ENCODE results near the gene TXLNB. TPM values are rescaled to one million over a fixed set of nuclear protein-coding genes. Genes with fewer than 3 reads are reported as not detected.

TXLNB gene
- polyA plus RNA-seq (2011; rRNA removed) (0.88 and 1.3 TPM in 2 replicates), polyA minus RNA-seq (2011; rRNA and poly(A)+ RNA removed) (0.83 and 0.87 TPM in 2 replicates)

GRCh38 chr6:139291813-139292619 is at the start of gene TXLNB:
TSS of gene TXLNB (minus strand) at chr6:139291998. CDS start at chr6:139288899, 3,099 bp downstream.
- DNase-seq (ENCODE audit: low read depth, low spot score): peak; percentile 93
- Histone ChIP-seq H3K27ac (ENCODE audit: low read depth, low read length) (peak within 1 kb of the TSS; percentile 80), H3K9me3 (ENCODE audit: control insufficient read depth, insufficient read depth, low read length) (no peaks in the 10 kb centered on the region), H3K27me3 (ENCODE audit: control insufficient read depth, insufficient read depth, low read length) (no peaks in the 10 kb centered on the region), H3K4me3 (ENCODE audit: low read depth, low read length) (peak within 1 kb of the TSS; percentile 37)
- CTCF ChIA-PET: interaction anchor here (1.1 to 1.3 kb wide), 2 partner anchors 10 to 32 kb away, joined by 3 to 9 read pairs; no protein-coding TSS in a partner anchor
- TF ChIP-seq CTCF (IDR thresholded peaks at IDR 0.05; ENCODE audit: low read depth, low read length): no peak
- POLR2A ChIA-PET: interaction anchor here (1.6 to 1.7 kb wide), 2 partner anchors 17 to 52 kb away, joined by 4 to 9 read pairs; no protein-coding TSS in a partner anchor

GRCh38 chr6:139341060-139341459 is 49.3 kb upstream of the TXLNB start:
- H3K27ac ChIP-seq (ENCODE audit: low read depth, low read length): no peak overlapping the region
- DNase-seq (ENCODE audit: low read depth, low spot score): no peak
- CTCF ChIA-PET: no interaction called here
- H3K9me3 ChIP-seq (ENCODE audit: control insufficient read depth, insufficient read depth, low read length): peaks cover 6% of the 10 kb centered on the region; the same call in 1 of the 2 replicates
- POLR2A ChIA-PET: no interaction called here
- H3K4me3 ChIP-seq (ENCODE audit: low read depth, low read length): no peak overlapping the region
- H3K27me3 ChIP-seq (ENCODE audit: control insufficient read depth, insufficient read depth, low read length): no peaks in the 10 kb centered on the region
- TF ChIP-seq CTCF (IDR thresholded peaks at IDR 0.05; ENCODE audit: low read depth, low read length): no peak

- CTCF ChIA-PET: interaction anchor here (0.8 to 1.3 kb wide), 3 partner anchors 26 to 221 kb away, joined by 3 read pairs; no protein-coding TSS in a partner anchor
- peaks cover 6% of the 10 kb centered on the region; the same call in 1 of the 2 replicates for H3K9me3 ChIP-seq (ENCODE audit: control insufficient read depth, insufficient read depth, low read length)
- no peaks in the 10 kb centered on the region for H3K27me3 ChIP-seq (ENCODE audit: control insufficient read depth, insufficient read depth, low read length)
- no peak overlapping the region for H3K27ac ChIP-seq (ENCODE audit: low read depth, low read length)
- H3K4me3 ChIP-seq (ENCODE audit: low read depth, low read length): no peak overlapping the region
- POLR2A ChIA-PET: no interaction called here
- no peak for TF ChIP-seq CTCF (IDR thresholded peaks at IDR 0.05; ENCODE audit: low read depth, low read length)
- no peak for DNase-seq (ENCODE audit: low read depth, low spot score)
Observed at GRCh38 chr6:139338795-139339194, 47.0 kb upstream of the TXLNB start.

GRCh38 chr6:139337830-139338229 is 46.0 kb upstream of the TXLNB start:
- ChIA-PET CTCF (interaction anchor here (0.9 to 1.3 kb wide), 2 partner anchors 27 to 117 kb away, joined by 3 read pairs; no protein-coding TSS in a partner anchor), POLR2A (no interaction called here)
- DNase-seq (ENCODE audit: low read depth, low spot score): no peak
- TF ChIP-seq CTCF (IDR thresholded peaks at IDR 0.05; ENCODE audit: low read depth, low read length): no peak
- Histone ChIP-seq H3K9me3 (ENCODE audit: control insufficient read depth, insufficient read depth, low read length) (peaks cover under 1% of the 10 kb centered on the region; the same call in 1 of the 2 replicates), H3K27me3 (ENCODE audit: control insufficient read depth, insufficient read depth, low read length) (no peaks in the 10 kb centered on the region), H3K27ac (ENCODE audit: low read depth, low read length) (no peak overlapping the region), H3K4me3 (ENCODE audit: low read depth, low read length) (no peak overlapping the region)

- POLR2A ChIA-PET: no interaction called here
- Histone ChIP-seq H3K27ac (ENCODE audit: low read depth, low read length) (no peak overlapping the region), H3K9me3 (ENCODE audit: control insufficient read depth, insufficient read depth, low read length) (no peaks in the 10 kb centered on the region), H3K27me3 (ENCODE audit: control insufficient read depth, insufficient read depth, low read length) (no peaks in the 10 kb centered on the region), H3K4me3 (ENCODE audit: low read depth, low read length) (no peak overlapping the region)
- DNase-seq (ENCODE audit: low read depth, low spot score): no peak
- CTCF ChIA-PET: interaction anchor here (0.8 kb wide), 1 partner anchor 27 kb away, joined by 3 read pairs; no protein-coding TSS in a partner anchor
- no peak for TF ChIP-seq CTCF (IDR thresholded peaks at IDR 0.05; ENCODE audit: low read depth, low read length)
Observed at GRCh38 chr6:139337001-139337400, 45.2 kb upstream of the TXLNB start.

Data from AG04450 (cell line).